RWPE2 (cell line): ENCODE results near the gene HOXA10.

Experiments used
- ATAC-seq: fragments of 200-7000 bp; cut with Tn5 transposase; 3 replicates; pipeline ENCODE4 v1.9.1; 2021; ENCODE audit warnings: low read depth
- DNase-seq: peaks from one replicate; pipeline ENCODE4 v3.0.0-alpha.2; 2020; ENCODE audit warnings: low spot score
- H3K27ac ChIP-seq: fragments of 450-650 bp; 2 replicates; pipeline ENCODE4 v1.5.1; 2017; ENCODE audit warnings: mild to moderate bottlenecking; ENCODE audit not compliant: poor library complexity, severe bottlenecking
- H3K27me3 ChIP-seq: fragments of 250-450 bp; sonication (Bioruptor Pico); 2 replicates; pipeline ENCODE4 v1.5.1; 2021; ENCODE audit warnings: mild to moderate bottlenecking, moderate library complexity; ENCODE audit not compliant: insufficient read depth, poor library complexity, severe bottlenecking
- H3K36me3 ChIP-seq: fragments of 250-450 bp; sonication (Bioruptor Pico); 2 replicates; pipeline ENCODE4 v1.5.1; 2020; ENCODE audit warnings: low read depth, mild to moderate bottlenecking, moderate library complexity
- H3K4me1 ChIP-seq: fragments of 250-450 bp; sonication (Bioruptor Pico); 2 replicates; pipeline ENCODE4 v1.5.1; 2021; ENCODE audit warnings: mild to moderate bottlenecking, moderate library complexity; ENCODE audit not compliant: insufficient read depth, poor library complexity, severe bottlenecking
- H3K4me3 ChIP-seq: fragments of 250-450 bp; sonication (Bioruptor Pico); 2 replicates; pipeline ENCODE4 v1.5.1; 2021; ENCODE audit warnings: mild to moderate bottlenecking, moderate library complexity; ENCODE audit not compliant: severe bottlenecking
- H3K9me3 ChIP-seq: fragments of 250-450 bp; sonication (Bioruptor Pico); 2 replicates; pipeline ENCODE4 v1.5.1; 2021; ENCODE audit warnings: mild to moderate bottlenecking, moderate library complexity; ENCODE audit not compliant: severe bottlenecking
- TF ChIP-seq, protein P1 (sequence below): fragments of 450-650 bp; IDR thresholded peaks from one replicate; pipeline ENCODE4 v1.5.1; 2017; ENCODE audit warnings: mild to moderate bottlenecking, moderate library complexity; ENCODE audit not compliant: poor library complexity, severe bottlenecking

HOXA10 gene

DNA sequence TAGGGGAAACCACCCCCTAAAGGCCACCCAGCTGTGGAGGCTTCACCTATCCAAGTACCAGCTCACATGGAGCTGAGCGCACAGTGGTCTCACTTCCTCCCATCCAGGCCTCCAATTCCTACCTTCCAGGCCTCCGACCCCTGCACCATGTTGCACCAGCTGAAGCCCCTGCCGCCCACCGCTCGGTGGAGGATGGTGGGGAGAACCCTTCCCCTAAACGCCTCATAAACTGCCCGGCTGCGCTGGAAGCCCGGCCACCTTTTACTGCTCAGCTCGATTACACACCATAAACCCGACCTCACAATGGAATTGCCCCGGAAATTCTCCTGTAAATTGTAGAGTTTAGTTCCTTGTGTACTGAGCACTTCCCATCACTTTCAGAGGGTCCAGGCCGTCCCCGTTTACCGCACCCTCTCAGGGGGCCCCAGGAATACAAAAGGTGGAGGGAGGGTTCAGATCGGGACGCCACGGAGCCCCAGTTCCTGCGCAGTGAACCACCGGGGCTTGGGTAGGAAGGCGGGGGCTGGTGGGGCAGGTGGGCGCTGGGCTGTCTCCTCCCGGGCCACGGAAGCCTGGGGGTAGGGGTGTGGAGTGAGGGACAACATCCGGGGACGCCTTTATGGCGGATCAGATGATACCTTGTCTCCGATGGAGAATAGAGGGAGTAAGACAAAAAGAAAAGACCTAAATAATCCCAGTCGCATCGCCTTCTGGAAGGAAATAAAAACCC, 16.3 kb downstream of the HOXA10 start:
- ATAC-seq (no peak), DNase-seq (peak; percentile 40)
- Histone ChIP-seq H3K27ac (no peak overlapping the region), H3K27me3 (no peaks in the 10 kb centered on the region), H3K36me3 (peaks cover 5% of the 10 kb centered on the region), H3K9me3 (no peaks in the 10 kb centered on the region), H3K4me3 (no peak overlapping the region), H3K4me1 (peaks cover 8% of the 10 kb centered on the region)
- TF ChIP-seq, protein P1, sequence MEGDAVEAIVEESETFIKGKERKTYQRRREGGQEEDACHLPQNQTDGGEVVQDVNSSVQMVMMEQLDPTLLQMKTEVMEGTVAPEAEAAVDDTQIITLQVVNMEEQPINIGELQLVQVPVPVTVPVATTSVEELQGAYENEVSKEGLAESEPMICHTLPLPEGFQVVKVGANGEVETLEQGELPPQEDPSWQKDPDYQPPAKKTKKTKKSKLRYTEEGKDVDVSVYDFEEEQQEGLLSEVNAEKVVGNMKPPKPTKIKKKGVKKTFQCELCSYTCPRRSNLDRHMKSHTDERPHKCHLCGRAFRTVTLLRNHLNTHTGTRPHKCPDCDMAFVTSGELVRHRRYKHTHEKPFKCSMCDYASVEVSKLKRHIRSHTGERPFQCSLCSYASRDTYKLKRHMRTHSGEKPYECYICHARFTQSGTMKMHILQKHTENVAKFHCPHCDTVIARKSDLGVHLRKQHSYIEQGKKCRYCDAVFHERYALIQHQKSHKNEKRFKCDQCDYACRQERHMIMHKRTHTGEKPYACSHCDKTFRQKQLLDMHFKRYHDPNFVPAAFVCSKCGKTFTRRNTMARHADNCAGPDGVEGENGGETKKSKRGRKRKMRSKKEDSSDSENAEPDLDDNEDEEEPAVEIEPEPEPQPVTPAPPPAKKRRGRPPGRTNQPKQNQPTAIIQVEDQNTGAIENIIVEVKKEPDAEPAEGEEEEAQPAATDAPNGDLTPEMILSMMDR, result no peak

DNA sequence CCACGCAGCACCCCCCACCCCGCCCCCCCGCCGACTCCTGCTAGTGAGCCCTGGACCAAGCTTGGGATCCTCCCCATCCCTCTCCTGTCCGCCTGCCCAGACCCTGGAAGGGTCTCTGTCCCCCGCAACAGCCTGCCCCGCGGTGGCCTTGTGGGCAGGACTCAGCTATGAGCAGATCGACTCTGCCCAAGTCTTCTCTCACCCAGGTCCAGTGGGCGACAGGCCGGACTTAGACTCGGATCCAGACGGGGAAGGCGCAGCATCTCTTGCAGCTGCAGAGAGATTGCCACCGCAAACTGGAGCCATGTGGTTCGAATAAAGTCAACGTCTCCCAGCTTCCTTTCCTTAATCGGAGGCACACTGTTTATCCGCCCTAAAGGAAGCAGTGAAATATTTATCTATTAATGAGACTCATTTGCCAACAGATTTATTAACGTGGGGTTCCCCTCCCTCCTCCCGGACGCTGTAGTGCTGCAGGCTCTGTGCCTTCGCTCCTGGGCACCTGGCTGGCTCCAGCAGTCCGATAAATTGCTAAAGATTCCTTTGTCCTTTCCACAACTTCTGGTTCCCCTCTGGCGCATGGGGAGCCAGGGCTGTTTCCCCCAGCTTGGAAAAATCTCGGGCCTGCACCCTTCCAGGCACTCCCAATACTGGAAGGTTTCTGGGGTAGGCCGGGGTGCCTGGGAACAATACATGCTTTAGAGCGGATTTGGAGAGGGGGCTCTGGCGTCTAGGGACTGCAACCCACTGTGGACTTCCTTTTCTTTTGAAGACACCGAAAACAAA, 17.0 kb downstream of the HOXA10 start:
- peak overlapping the region; percentile 46 for H3K4me3 ChIP-seq
- no peaks in the 10 kb centered on the region for H3K36me3 ChIP-seq
- ATAC-seq, result no peak
- H3K4me1 ChIP-seq, result peaks cover 8% of the 10 kb centered on the region
- H3K9me3 ChIP-seq, result no peaks in the 10 kb centered on the region
- peak overlapping the region; percentile 62 for H3K27ac ChIP-seq
- TF ChIP-seq, protein P1, result no peak
- DNase-seq, result peak; percentile 49
- no peaks in the 10 kb centered on the region for H3K27me3 ChIP-seq

DNA sequence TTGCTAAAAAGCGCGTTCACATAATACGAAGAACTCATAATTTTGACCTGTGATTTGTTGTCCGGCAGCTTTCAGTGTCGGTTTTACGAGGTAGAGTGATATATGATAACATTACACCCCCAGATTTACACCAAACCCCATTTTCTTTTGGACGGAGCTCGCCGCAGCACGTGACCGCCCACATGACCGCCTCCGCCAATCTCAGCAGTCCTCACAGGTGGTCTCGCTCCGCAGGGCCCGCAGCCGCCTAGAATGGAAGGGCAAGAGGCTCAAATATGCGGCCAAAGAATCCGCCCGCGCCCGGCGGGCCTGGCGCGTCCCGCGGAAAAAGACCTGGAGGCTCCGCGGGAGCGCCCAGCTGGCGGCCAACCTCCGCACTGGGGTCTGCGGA, 17.6 kb downstream of the HOXA10 start, which contains the start of gene HOXA7:
Gene HOXA7 (minus strand): TSS at position 168 of the 391 bp plus-strand sequence. CDS start 130 bp downstream, at position 38.
- Histone ChIP-seq H3K36me3 (no peaks in the 10 kb centered on the region), H3K4me1 (peaks cover 8% of the 10 kb centered on the region), H3K27me3 (no peaks in the 10 kb centered on the region), H3K27ac (peak within 1 kb of the TSS; percentile 62), H3K9me3 (no peaks in the 10 kb centered on the region), H3K4me3 (peak within 1 kb of the TSS; percentile 46)
- ATAC-seq (peak; percentile 40), DNase-seq (peak; percentile 84)
- TF ChIP-seq, protein P1, result no peak

DNA sequence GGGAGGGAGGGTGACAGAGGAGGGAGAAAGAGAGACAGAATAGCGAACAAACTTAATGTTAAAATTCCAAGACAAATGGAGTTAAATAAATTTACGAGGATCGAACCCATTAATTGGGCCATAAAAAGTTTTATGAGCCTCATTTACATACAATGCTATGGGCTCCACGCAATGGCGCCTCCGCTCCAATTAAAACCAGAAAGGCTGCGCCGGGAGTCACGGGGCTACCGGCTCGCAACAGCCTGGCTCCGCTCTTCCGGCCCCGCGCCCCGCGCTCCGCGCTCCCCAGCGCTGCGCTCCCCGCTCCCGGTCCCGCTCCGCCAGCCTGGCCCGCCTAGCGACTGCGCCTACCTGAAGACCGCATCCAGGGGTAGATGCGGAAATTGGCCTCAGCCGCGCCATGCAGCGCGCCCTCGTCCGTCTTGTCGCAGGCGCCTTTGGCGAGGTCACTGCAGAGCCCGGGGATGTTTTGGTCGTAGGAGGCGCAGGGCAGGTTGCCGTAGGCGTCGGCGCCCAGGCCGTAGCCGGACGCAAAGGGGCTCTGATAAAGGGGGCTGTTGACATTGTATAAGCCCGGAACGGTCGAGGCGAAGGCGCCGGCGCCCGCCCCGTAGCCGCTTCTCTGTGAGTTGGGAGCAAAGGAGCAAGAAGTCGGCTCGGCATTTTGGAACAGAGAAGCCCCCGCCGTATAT, 18.2 kb downstream of the HOXA10 start:
- Histone ChIP-seq H3K9me3 (no peaks in the 10 kb centered on the region), H3K27me3 (no peaks in the 10 kb centered on the region), H3K36me3 (no peaks in the 10 kb centered on the region), H3K4me3 (peak overlapping the region; percentile 46), H3K27ac (peak overlapping the region; percentile 62), H3K4me1 (peaks cover 8% of the 10 kb centered on the region)
- peak; percentile 59 for DNase-seq
- TF ChIP-seq, protein P1, result no peak
- peak; percentile 12 for ATAC-seq
